NCI-H1048 (cell line): ENCODE data around the gene AP4M1.
"Not testable (repeated sequence)": the region's sequence is repeated elsewhere in the genome, so short reads cannot be mapped to it uniquely, and the experiment has no call there.

ENCODE experiments used
- DNase-seq: peaks from one replicate; lab custom pipeline; 2025; lab: John Stamatoyannopoulos, UW

AP4M1 gene

DNA sequence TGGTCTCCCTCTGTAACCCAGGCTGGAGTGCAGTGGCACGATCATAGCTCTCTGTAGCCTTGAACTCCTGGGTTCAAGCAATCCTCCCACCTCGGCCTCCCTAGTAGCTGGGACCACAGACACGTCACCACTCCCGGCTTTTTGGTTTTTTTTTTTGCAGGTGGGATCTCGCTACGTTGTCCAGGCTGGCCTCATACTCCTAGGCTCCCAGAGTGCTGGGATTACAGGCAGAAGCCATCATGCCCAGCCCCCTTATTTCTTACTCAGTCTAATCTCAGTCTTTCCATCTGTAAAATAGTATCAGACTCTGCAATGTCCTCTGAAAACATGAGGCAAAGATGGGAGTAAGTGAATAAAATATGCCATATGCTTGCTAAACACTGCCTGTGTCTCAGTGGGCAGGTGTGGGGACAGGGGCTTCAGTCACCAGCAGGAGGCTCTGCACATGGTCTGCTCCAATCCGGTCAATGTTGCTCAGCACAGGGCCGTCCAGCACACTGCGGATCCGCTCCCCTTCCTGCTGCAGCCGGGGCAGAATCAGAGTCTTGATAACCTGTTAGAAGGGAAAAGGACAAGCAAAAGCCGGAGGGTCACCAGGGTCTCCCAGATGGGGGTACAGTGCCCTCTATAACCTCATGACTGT is 8.2 kb downstream of the AP4M1 start:
- DNase-seq, result no peak

GRCh38 chr7:100111156-100111555 is 9.7 kb downstream of the AP4M1 start:
- no peak for DNase-seq

GRCh38 chr7:100111914-100112313 is 10.5 kb downstream of the AP4M1 start:
- DNase-seq, result no peak

DNA sequence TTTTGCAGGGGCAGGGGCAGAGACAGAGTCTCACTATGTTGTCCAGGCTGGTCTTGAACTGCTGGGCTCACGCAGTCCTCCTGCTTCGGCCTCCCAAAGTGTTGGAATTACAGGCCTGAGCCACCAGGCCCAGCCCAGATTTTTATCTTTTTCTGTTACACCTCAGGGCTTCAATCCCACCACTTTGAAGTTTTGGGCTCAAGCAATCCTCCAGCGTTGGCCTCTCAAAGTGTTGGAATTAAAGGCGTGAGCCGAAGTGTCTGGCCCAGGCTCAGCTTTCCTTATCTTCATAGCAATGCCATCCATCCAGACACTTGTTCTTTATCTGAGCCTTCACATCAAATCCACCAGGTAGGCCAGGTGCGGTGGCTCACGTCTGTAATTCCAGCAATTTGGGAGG is 13.6 kb downstream of the AP4M1 start:
- no peak for DNase-seq

DNA sequence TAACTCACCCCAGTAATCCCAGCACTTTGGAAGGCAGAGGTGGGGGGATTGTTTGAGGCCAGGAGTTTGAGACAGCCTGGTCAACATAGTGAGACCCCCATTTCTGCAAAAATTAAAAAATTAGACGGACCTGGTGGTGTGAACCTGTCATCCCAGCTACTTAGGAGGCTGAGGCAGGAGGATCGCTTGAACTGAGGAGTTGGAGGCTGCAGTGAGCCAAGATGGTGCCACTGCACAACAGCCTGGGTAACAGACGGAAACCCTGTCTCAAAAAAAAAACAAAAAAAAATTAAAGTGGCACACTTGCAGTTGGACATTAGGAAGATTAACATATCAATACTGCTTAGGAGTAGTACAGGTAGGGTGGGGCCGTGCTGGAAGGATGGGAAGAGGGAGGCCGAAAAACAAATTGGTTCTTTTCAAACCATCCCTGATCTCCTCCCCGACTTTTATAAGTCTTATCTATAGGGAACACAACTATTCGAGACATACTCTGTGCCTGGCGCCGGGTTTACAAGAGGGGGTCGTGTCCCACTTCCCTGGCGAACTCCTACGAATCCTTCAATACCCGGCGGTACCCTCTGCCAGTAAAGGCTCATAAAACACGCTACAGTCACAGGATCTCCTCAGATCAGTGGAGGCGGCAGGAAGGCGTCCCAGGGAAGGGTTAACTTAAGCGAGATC is 17.1 kb downstream of the AP4M1 start:
- DNase-seq, result no peak

DNA sequence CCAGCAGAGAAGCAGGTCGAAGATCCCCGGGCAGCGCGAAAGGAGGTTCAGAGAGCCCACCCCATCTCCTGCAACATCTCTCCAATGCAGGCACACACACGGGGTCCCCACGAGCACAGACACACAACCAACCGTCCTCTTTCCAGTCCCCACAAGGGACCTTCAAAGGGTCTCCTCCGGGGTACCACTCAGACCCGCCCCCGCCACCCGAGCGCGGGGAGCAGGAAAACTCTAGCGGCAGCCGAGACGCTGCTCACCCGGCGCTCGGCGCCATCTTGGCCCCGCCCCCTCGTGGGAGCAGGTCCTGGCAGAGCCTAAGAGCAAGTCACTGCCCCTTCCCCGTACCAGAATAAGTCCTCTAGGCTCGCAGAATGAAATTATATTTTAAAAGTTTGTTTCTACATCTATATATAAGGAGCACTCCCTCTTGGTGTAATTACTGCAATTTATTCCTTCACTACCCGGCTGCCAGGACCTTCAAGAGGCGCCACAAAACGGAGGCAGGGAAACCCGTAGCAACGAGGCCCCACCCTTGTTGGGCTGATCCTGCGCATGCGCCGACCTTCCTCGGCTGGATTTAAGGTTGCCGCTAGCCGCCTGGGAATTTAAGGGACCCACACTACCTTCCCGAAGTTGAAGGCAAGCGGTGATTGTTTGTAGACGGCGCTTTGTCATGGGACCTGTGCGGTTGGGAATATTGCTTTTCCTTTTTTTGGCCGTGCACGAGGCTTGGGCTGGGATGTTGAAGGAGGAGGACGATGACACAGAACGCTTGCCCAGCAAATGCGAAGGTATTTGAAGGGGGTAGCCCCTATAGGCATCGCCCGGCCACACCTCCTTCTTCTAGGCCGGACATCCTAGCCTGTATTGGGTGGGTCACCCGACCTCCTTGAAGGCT is 17.9 kb downstream of the AP4M1 start, which contains the start of the genes CNPY4 and TAF6:
TSS of gene CNPY4 (plus strand) at position 563 of the 898 bp plus-strand sequence. CDS start at position 674, 111 bp downstream.
TSS of gene TAF6 (minus strand) at position 287 of the 898 bp plus-strand sequence. CDS start 5,149 bp downstream, outside the sequence.
- peak; percentile 90 for DNase-seq

- no peak for DNase-seq
These were observed 18.7 kb downstream of the AP4M1 start for GRCh38 chr7:100119970-100120732.

DNA sequence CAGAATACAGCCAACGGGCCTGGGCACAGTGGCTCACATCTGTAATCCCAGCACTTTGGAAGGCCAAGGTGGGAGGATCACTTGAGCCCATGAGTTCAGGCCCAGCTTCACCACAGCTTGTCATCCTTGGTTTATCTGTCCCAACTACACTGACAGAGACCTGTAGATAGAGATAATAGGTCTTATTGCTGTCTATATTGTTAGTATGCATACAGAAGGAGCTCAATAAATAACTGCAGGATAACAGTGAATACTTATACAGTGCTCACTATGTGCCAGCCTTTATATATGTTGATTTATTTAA is 19.2 kb downstream of the AP4M1 start:
- DNase-seq, result no peak

GRCh38 chr7:100122067-100122466 is 20.6 kb downstream of the AP4M1 start:
- no peak for DNase-seq

GRCh38 chr7:100122568-100122967 is 21.1 kb downstream of the AP4M1 start:
- DNase-seq, result no peak

DNA sequence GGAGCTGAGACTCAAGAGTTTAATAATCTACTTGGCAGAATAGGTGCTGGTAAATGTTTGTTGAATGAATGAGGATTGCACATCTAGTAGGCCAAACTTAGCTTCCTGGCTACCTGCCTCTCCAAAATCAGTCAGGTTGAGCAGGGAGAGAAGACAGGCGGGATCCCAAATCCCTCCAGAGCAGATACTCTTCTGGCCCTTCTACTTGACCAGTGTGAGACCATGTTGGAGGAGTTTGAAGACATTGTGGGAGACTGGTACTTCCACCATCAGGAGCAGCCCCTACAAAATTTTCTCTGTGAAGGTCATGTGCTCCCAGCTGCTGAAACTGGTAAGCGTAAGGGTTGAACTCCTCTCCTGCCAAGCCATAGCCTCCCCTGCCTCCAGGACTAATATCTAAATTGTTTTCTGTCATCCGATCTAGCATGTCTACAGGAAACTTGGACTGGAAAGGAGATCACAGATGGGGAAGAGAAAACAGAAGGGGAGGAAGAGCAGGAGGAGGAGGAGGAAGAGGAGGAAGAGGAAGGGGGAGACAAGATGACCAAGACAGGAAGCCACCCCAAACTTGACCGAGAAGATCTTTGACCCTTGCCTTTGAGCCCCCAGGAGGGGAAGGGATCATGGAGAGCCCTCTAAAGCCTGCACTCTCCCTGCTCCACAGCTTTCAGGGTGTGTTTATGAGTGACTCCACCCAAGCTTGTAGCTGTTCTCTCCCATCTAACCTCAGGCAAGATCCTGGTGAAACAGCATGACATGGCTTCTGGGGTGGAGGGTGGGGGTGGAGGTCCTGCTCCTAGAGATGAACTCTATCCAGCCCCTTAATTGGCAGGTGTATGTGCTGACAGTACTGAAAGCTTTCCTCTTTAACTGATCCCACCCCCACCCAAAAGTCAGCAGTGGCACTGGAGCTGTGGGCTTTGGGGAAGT is 23.1 kb downstream of the AP4M1 start:
- DNase-seq, result no peak

- DNase-seq, result no peak
These were observed 24.9 kb downstream of the AP4M1 start for GRCh38 chr7:100126239-100126930.

DNA sequence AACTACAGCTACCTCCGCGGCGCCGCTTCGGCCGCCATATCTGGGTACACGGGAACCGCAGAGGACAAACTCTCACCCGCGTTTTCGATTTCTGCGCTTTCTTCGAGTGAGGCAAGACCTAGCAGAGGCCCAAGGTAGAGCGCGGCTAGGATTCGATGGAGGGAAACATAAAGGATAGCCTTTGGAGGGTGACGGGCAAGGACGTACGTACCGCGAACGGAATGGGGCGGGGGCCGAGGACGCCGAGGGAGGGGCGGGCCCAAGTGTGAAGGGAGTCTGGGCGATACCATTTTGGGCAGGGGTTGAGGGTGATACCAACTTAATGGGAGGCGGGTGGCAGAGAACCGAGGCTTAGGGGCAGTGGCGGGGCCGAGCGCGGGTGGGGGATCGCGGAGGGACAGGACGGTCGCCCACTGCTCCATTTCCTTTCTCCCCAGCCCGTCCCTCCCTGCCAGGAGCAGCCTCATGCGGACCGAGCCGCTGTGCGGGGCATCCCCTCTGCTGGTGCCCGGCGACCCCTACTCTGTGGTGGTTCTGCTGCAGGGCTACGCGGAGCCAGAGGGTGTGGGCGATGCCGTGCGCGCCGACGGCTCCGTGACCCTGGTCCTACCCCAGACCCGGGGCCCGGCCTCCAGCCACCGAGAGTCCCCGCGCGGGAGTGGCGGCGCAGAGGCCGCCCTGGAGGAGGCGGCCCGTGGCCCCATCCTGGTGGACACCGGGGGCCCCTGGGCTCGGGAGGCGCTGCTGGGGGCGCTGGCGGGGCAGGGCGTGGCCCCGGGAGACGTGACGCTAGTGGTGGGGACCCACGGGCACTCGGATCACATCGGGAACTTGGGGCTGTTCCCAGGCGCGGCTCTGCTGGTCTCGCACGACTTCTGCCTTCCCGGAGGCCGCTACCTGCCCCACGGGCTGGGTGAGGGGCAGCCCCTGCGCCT is 25.8 kb downstream of the AP4M1 start, which contains the start of gene MBLAC1:
TSS of gene MBLAC1 (plus strand) at position 37 of the 935 bp plus-strand sequence. CDS start at position 466, 429 bp downstream.
- peak; percentile 80 for DNase-seq

DNA sequence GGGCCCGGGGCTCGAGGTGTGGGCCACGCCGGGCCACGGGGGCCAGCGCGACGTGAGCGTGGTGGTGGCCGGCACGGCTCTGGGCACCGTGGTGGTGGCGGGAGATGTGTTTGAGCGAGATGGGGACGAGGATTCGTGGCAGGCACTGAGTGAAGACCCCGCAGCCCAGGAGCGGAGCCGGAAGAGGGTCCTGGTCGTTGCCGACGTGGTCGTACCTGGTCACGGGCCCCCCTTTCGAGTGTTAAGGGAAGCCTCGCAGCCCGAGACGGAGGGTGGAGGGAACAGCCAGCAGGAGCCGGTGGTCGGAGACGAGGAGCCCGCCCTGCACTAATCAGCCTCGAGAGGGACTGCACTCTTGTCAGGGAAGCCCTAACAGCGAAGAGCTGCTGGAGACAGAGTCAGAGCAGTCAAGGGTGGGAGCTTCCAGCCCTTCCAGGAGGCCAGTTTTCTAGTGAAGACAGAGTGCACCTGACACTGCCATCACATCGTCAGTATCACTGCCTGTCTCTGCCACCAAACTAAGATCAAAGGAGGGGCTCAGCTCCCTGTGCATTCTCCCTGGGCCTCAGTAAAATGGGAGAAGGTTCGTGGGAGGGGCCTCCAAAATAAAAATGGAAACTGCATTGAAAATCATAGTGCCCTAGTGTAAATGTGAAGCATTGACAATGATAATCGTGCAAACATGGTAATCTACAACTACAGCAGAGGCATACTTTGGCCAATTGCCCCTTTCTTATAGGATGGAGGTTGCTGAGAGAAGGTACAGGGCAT is 26.6 kb downstream of the AP4M1 start:
- DNase-seq, result no peak

DNA sequence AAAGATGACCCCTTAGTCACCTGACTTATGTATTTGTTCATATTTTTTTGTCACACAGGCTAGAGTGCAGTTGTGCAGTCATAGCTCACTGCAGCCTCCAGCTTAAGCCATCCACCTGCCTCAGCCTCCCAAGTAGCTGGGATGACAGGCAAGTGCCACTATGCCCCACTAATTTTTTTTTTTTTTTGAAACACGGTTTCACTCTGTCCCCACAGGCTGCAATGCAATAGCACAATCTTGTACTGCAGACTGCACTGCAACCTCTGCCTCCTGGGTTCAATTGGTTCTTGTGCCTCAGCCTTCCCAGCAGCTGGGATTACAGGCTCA is 27.2 kb downstream of the AP4M1 start:
- no peak for DNase-seq

- not testable (repeated sequence) for DNase-seq
These were observed 28.8 kb downstream of the AP4M1 start for GRCh38 chr7:100130220-100130607.

DNA sequence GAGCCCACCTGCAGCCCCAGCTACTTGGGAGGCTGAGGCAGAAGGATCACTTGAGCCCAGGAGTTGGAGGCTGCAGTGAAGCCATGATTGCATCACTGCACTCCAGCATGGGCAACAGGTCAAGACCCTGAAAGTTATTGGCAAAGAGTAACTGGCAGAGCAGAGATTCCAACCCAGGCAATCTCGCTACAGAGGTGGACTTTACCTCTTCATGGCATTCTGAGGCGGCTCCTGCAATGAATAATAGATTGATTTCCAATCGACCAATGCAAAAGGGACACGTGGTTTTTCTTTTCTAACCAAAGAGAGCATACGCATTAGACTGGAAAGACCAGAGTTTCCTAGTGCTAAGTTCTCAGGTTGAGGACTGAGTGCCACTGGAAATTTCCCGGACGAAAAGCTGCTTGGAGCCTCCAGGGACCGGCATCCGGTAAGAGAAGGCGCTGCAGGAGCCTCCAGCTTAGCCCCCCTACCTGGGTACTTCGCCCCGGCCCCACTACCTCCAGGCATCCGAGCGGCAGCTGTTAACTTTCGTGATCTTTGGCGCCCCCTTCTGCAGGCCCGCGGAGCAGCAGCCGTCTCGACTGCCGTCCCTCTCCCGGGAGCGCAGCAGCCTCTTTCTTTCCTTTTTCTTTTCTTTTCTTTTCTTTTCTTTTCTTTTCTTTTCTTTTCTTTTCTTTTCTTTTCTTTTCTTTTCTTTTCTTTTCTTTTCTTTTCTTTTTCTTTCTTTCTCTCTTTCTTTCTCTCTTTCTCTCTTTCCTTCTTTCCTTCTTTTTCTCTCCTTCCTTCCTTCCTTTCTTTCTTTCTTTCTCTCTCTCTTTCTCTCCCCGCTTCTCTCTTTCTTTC is 29.4 kb downstream of the AP4M1 start:
- DNase-seq, result peak; percentile 20
